Colonic mucosa (tissue), 4 donors: ENCODE data around the gene NOC2L. TPM values are rescaled to one million over a fixed set of nuclear protein-coding genes. Genes with fewer than 3 reads are reported as not detected.

Experiments
- DNase-seq: peaks from one replicate; pipeline ENCODE4 v3.0.0-alpha.2; 2020
- H3K27ac ChIP-seq: fragments of 200-600 bp; one replicate; pipeline ENCODE4 v1.8.0; 2021
- H3K27me3 ChIP-seq: fragments of 200-600 bp; one replicate; pipeline ENCODE4 v1.8.0; 2021
- H3K36me3 ChIP-seq: fragments of 200-600 bp; one replicate; pipeline ENCODE4 v1.8.0; 2021
- H3K4me1 ChIP-seq: fragments of 200-600 bp; one replicate; pipeline ENCODE4 v1.8.0; 2021; ENCODE audit warnings: mild to moderate bottlenecking
- H3K4me3 ChIP-seq: fragments of 200-600 bp; one replicate; pipeline ENCODE4 v1.8.0; 2021
- H3K9ac ChIP-seq, 2 donors: one replicate each; pipeline ENCODE4 v1.7.0; 2013; ENCODE audit warnings: control low read depth in 2 of 2, low read depth in 2 of 2, low read length in 2 of 2
- H3K9me3 ChIP-seq: fragments of 200-600 bp; one replicate; pipeline ENCODE4 v1.8.0; 2021
- CTCF ChIP-seq: fragments of 200-600 bp; IDR thresholded peaks from one replicate; pipeline ENCODE4 v1.8.0; 2022; ENCODE audit warnings: antibody characterized with exemption, mild to moderate bottlenecking
- intact Hi-C: fragments of 100-400 bp; cut with DNase I; formaldehyde crosslinking; loops from one replicate; pipeline ENCODE4 v1.14.1; 2022
- total RNA-seq, 2 donors: library from RNA; stranded (reverse); fragmentation: NEBNext Ultra II Directional in 1 of 2; extraction: Animal tissue kit (Norgen Biotek cat#: 25700) in 1 of 2; gene quantifications; one replicate each; pipeline ENCODE4 v1.2.1, GENCODE V29; 2021
- donor health status: healthy.
- donor health status: DM: no; HTN: no; CAD: no.
- donor health status: DM: no; HTN: no; CAD: no.

Gene NOC2L
- total RNA-seq, 2 donors from 2014 or later = 46.9 to 127 TPM

DNA sequence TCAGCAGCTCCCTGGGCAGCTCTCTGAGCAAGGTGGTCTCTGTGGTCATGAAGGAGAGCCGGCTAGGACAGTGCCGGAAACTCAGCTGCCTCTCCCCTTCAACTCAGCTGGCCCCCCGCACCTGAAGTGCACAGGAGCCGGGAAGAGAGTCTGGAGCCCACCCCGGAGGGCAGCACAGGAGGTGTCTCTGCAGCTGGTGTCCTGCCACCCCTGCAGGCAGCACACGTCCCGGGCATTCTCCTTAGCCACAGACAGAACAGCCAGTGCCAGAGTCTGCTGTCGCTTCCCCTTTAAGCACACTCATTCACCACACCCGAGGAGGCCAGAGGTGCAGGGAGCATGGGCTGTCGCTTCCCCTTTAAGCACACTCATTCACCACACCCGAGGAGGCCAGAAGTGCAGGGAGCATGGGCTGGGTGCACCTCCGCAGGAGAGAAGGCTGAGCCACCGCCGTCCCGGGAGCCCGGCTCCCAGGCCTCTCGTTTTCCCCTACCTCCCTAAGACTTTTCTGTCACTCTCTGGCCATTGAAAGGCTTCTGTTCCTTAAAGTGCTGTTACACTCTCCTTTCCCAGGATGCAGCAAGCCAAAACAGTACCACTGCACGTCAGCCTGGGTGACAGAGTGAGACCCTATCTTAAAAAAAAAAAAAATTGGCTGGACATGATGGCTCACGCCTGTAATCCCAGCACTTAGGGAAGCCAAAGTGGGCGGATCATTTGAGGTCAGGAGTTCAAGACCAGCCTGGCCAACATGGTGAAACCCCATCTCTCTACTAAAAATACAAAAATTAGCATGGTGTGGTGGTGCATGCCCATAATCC is 52.2 kb downstream of the NOC2L start:
- peaks cover 32% of the 10 kb centered on the region for H3K27me3 ChIP-seq
- peaks cover 10% of the 10 kb centered on the region for H3K4me1 ChIP-seq

DNA sequence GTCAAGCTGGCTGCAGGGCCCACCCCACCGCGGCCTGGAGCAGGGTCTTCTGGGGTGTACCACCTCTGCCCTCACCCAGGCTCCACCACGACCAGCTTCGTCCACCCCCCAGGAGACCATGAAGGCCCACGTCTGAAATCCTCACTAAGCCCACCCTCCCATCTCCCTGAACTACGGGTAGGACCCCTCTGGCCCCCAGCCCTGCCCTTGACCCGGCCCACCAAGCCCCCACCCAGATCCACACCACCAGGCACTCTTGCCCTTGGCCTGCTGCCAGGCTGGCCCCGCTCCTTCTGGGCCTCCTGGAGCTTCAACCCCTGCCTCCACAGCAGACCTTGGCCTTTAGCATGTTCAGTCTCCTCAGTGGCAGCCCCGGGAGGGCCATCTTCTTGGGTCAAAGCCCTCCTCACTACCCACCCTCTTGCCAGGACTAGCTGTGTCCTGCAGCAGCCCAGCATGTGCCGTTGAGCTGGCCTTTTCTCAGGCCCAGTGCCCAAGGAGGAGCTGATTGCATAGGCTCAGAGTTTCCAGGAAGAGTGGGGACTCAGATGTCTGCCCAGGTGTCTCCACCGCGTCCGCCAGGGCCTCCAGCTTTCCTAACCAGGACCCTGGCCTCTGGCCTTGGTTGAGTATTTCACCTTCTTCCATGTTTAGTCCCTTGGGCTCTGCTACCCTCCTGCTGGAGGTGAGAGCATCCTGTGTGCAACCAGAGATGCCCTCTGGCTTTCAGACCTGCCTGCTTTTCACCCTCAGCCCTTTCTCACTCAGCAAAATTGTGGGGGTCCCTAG is 53.1 kb downstream of the NOC2L start:
- no peak overlapping the region for H3K27ac ChIP-seq
- H3K9ac ChIP-seq = no peak overlapping the region
- intact Hi-C loops = loop anchor here (2.0 kb wide), 1 partner anchor 33 kb away; no protein-coding TSS in a partner anchor
- no peaks in the 10 kb centered on the region for H3K9me3 ChIP-seq
- DNase-seq = no peak
- no peak overlapping the region for H3K4me3 ChIP-seq
- no peaks in the 10 kb centered on the region for H3K36me3 ChIP-seq
- TF ChIP-seq CTCF = no peak
- peaks cover 10% of the 10 kb centered on the region for H3K4me1 ChIP-seq
- H3K27me3 ChIP-seq = peaks cover 26% of the 10 kb centered on the region

More for the DNA sequence above, 52.2 kb downstream of the NOC2L start:
- Histone ChIP-seq H3K4me3 (no peak overlapping the region), H3K9ac (no peak overlapping the region), H3K27ac (no peak overlapping the region), H3K36me3 (no peaks in the 10 kb centered on the region), H3K9me3 (no peaks in the 10 kb centered on the region)
- intact Hi-C loops = no loop called here
- no peak for TF ChIP-seq CTCF
- peak; percentile 68 for DNase-seq

DNA sequence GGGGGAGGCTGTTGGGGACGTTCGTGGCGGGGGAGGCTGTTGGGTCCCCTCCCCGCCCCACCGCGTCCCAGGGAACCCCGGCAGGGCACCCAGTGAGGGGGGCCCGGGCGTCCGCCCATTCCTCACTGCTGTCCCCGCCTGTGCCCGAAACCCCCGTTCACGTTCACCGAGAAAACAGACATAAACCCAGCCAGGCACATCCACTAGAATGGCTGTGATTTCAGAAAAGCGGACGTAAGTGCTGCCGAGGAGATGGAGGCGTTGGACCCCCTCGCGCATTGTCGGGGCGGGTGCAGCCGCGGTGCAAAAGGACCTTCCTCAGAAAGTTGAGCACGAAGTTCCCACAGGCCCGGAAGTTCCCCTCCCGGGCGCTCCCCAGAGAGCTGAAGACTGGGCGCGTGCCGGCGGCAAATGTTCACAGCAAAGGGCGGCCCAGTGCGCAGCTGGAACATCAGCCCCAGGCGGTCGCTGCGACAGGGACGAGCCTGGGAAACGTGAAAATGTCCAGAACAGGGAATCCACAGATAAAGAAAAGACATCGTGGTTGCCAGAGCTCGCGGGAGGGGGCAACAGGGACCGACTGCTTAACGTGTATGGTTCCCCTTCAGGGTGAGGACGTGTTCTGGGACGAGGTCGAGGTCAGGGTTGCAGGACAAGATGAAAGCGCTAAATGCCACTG is 53.8 kb downstream of the NOC2L start:
- no peak for TF ChIP-seq CTCF
- Histone ChIP-seq H3K27ac (no peak overlapping the region), H3K9ac (peak overlapping the region in 1 of 2 donors; percentile 0), H3K36me3 (no peaks in the 10 kb centered on the region), H3K9me3 (no peaks in the 10 kb centered on the region), H3K4me3 (peak overlapping the region; percentile 34), H3K4me1 (peaks cover 10% of the 10 kb centered on the region), H3K27me3 (peaks cover 18% of the 10 kb centered on the region)
- DNase-seq = peak; percentile 49
- intact Hi-C loops = loop anchor here (2.0 kb wide), 1 partner anchor 34 kb away; no protein-coding TSS in a partner anchor

DNA sequence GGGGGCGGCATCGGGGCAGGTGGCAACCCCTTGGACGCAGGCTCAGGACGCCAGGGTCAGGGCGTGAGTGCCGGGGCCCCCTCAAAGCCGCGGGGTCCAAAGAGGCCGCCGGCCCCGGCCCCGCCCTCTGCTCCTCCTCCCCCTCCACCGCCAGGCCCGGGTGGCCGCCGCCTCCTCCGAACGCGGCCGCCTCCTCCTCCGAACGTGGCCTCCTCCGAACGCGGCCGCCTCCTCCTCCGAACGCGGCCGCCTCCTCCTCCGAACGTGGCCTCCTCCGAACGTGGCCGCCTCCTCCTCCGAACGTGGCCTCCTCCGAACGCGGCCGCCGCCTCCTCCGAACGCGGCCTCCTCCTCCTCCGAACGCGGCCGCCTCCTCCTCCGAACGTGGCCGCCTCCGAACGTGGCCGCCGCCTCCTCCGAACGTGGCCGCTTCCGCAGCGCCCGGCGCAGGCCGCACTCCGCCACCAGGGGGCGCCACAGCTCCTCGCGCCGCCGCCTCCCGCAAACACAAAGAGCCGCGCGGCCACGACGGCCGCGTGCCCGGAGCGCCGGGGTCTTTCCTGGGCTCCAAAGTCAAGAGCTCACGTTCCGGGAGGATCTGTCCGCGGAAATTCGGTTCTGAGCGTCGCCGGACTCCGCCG is 54.6 kb downstream of the NOC2L start:
- peak; percentile 87 for TF ChIP-seq CTCF
- H3K9me3 ChIP-seq = no peaks in the 10 kb centered on the region
- peak overlapping the region; percentile 34 for H3K4me3 ChIP-seq
- H3K4me1 ChIP-seq = peaks cover 10% of the 10 kb centered on the region
- peak; percentile 78 for DNase-seq
- H3K27me3 ChIP-seq = peaks cover 12% of the 10 kb centered on the region
- H3K9ac ChIP-seq = peak overlapping the region in 1 of 2 donors; percentile 60
- H3K36me3 ChIP-seq = no peaks in the 10 kb centered on the region
- no peak overlapping the region for H3K27ac ChIP-seq
- intact Hi-C loops = loop anchor here (2.0 kb wide), 1 partner anchor 34 kb away; no protein-coding TSS in a partner anchor
